T-helper 1 cell treated with Interleukin-12 subunit alpha and Interleukin-12 subunit beta and Interleukin-4 antibody, amounts not matched to agents 30 μg/mL and 1 μg/mL, for 36 hours (primary cell): Measurements from ENCODE around the gene MLLT1.

Source experiments
- H3K27ac Mint-ChIP-seq: one replicate; pipeline ENCODE4 v1.8.0; 2021; ENCODE audit warnings: mild to moderate bottlenecking, mixed read lengths
- H3K27me3 Mint-ChIP-seq: one replicate; pipeline ENCODE4 v1.8.0; 2021; ENCODE audit warnings: low read depth, mixed read lengths
- H3K36me3 Mint-ChIP-seq: one replicate; pipeline ENCODE4 v1.8.0; 2021; ENCODE audit warnings: low read depth, mixed read lengths
- H3K4me1 Mint-ChIP-seq: one replicate; pipeline ENCODE4 v1.8.0; 2021; ENCODE audit warnings: low read depth, mixed read lengths
- H3K4me3 Mint-ChIP-seq: one replicate; pipeline ENCODE4 v1.8.0; 2021; ENCODE audit warnings: mild to moderate bottlenecking, moderate library complexity, mixed read lengths
- H3K9me3 Mint-ChIP-seq: one replicate; pipeline ENCODE4 v1.8.0; 2021; ENCODE audit warnings: mixed read lengths

MLLT1 gene

DNA sequence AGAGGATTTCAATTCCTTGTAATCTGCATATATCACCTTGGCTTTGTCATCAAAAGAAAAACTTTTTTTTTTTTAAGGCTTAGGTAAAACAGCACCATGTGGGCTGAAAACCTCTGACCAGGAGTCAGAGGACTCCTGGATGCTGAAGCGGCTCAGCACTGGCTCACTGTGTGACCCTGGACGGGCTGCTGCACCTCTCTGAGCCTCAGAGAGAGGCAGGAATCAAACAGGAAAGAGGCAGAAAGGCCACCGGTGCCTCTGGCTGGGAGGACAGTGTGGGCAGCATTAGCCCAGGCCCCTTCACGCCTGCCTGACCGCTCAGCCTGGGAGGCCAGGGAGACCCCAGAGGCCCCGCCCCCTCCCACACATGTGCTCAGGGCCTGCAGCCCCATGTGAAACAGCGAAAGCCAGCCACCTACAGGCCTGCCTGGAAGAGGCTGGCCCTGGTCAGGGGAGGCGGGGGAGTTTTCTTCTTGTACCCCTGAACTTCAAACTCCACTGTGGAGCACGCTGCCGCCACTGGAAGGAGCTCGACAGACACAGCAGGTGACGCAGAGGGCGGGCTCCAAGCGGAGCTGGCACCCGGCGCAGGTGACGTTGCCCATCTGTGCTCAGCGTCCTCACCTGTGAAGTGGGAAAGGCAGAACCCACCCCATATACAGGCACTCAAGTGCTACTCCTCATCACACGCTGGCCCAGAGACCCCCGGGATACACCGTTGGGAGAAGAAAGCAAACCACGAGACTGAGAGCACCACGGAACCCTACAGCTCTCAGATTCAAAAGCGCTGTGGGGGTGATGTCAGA is 39.7 kb downstream of the MLLT1 start:
- Mint-ChIP-seq H3K4me1 (peaks cover 16% of the 10 kb centered on the region), H3K36me3 (peaks cover 1% of the 10 kb centered on the region), H3K9me3 (no peaks in the 10 kb centered on the region), H3K4me3 (no peak overlapping the region), H3K27ac (no peak overlapping the region), H3K27me3 (no peaks in the 10 kb centered on the region)

DNA sequence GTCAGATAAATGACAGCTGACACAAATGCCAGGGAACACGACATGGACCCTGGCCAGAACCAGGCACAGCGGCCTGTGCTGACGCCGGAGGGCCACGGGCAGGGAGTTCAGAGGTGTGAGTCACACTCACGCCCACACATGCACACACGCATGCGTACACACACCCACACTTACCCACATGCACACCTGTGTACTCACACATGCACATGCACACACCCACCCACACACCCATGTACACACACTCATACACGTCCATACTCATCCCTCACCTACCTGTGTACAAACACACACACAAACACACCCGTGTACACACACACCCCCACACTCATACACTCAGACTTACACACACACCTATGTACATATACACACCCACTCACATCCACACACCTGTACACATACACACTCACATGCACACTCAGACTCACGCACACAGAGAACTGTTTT is 40.4 kb downstream of the MLLT1 start:
- H3K4me1 Mint-ChIP-seq: peaks cover 13% of the 10 kb centered on the region

DNA sequence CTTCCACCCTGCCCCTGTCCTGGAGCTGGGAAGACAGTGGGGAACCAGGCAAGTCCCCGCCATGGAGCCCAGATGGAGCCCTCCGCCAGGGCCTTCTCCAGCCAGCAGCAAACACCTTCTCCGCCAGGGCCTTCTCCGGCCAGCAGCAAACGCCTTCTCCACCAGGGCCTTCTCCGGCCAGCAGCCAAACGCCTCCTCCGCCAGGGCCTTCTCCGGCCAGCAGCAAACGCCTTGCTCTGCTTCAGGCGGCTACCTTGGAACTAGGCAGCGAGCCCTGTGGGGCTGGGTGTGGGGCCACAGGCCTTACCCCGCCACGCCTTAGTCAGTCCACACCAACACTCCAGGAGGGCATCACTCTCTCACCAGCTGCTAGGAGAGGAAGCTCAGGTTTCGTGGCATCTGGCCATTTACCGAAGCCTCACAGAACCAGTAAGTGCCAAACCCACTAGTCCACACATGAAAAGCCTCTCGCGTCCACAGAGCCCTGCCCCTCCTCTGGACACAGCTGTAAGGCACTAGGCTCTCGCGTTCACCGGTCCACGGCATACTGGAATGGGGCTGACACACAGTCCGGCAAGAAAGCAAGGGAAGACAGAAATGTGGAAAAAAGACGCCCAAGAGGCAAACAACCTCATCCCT is 41.0 kb downstream of the MLLT1 start:
- Mint-ChIP-seq H3K4me3 (no peak overlapping the region), H3K4me1 (peaks cover 8% of the 10 kb centered on the region)

More for the DNA sequence above, 40.4 kb downstream of the MLLT1 start:
- Mint-ChIP-seq H3K27ac (peak overlapping the region; percentile 0), H3K27me3 (no peaks in the 10 kb centered on the region), H3K4me3 (no peak overlapping the region), H3K36me3 (peaks cover 1% of the 10 kb centered on the region), H3K9me3 (no peaks in the 10 kb centered on the region)

GRCh38 chr19:6238256-6238642 is 41.5 kb downstream of the MLLT1 start:
- Mint-ChIP-seq H3K4me1 (peaks cover 5% of the 10 kb centered on the region), H3K36me3 (no peaks in the 10 kb centered on the region), H3K4me3 (no peak overlapping the region), H3K9me3 (no peaks in the 10 kb centered on the region), H3K27ac (no peak overlapping the region), H3K27me3 (no peaks in the 10 kb centered on the region)

More for the DNA sequence above, 41.0 kb downstream of the MLLT1 start:
- H3K27me3 Mint-ChIP-seq: no peaks in the 10 kb centered on the region
- H3K27ac Mint-ChIP-seq: no peak overlapping the region
- no peaks in the 10 kb centered on the region for H3K9me3 Mint-ChIP-seq
- H3K36me3 Mint-ChIP-seq: no peaks in the 10 kb centered on the region

DNA sequence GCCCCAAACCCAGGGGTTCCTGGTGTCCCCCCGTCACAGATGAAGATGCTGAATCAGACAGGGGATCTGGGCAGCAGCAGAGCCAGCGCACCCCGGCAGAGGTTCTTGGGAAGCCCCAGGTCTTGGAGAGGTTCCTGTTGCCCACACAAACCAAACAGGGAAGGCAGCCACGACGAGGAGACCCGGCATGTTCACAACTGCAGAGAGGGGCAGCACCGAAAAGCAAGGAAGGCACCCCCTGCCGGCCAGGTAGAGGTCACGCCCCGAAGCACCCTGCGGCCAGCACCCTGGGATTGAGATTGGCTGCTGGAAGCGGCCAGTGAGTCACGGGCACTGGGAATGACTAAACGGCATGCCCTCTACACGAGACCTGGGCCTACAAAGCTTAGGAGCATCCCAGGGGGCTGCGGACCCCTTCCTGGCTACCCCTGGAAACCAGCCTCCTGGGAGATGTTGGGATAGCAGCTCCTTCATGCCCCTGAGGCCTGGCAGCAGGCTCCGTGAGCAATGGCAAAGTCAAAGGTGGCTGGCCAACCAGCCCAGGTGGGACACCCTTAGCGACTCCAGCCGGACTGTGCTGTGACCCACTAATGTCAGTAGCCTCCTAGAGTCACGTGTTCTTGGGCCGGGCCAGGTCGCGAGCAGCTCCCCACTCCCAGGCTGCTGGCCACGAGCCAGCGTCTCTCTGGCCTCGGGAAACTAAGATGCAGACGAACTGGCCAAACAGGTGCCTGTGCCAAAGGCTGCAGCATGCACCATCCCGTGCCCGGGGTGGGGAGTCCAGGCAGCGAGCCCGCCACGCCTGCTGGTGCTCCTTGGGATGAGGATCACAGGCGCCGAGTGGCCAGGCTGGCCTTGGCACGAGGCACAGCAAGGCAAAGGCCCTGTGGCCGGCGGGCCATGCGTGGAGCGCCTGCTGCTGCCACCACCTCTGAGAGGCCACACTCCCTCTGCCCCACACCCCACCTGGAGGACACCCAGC is 43.2 kb downstream of the MLLT1 start:
- Mint-ChIP-seq H3K9me3 (no peaks in the 10 kb centered on the region), H3K36me3 (no peaks in the 10 kb centered on the region), H3K27me3 (no peaks in the 10 kb centered on the region), H3K4me3 (no peak overlapping the region), H3K27ac (no peak overlapping the region), H3K4me1 (peaks cover 5% of the 10 kb centered on the region)

DNA sequence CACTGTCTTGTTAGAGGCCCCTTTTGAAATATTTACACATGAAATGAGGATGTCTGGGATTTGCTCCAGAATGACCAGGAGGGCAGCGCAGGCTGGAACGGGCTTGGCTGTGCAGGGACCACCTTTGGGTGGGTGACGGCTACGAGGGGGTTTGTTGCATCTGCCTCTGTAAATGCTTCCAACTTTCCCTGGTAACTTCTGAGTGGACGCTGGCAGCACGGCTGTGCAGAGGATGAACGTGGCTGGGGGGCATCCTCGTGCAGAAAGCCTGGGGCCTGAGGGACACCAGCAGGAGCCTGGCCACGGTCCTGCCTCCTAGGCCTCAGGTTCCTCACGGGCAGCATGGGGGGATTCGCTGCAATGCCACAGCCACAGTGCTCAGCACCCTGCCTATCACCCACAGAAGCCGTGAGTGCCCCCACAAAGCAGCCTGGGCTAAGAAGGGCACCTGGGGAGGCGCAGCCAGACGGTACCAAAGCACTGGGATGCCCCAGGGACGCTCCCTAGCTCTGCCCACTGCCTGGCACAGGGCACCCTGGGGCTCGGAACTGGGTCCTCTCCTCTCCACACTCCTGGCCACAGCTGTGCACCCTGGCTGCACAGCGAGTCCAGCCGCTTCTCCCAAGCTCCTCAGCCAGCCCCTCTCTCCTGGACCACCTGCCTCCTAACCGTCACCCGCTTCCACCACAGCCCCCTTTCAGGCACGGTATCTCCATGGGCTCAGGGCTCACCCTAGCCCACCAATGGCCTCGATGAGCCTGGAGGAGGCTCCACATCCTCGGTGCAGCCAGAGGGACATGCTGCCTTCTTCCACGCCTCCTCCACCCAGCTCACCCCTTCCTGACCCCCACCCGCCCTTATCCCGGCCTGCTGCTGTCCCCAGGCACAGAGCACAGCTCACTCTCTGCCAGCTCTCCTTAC is 44.5 kb downstream of the MLLT1 start:
- H3K27me3 Mint-ChIP-seq: no peaks in the 10 kb centered on the region
- no peaks in the 10 kb centered on the region for H3K36me3 Mint-ChIP-seq
- no peaks in the 10 kb centered on the region for H3K9me3 Mint-ChIP-seq
- no peak overlapping the region for H3K4me3 Mint-ChIP-seq
- no peak overlapping the region for H3K27ac Mint-ChIP-seq
- H3K4me1 Mint-ChIP-seq: peaks cover 10% of the 10 kb centered on the region

DNA sequence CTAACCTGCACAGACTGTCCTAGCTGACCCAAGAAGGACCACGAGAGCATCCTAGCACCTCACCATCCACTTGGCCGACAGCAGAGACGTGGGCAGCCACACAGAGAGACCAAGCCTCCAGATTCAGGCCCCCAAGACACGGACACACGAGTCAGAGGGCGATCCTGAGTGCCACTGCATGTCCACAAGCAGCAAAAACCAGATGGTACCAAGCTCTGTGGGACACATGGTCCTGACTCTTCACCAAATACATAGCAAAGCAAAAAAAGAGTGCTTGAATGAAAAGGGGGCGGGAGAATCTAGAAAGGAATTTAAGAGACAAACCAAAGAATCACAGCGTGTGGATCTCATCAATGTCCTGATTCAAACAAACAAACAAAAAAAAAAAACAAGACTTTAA is 45.2 kb downstream of the MLLT1 start:
- Mint-ChIP-seq H3K27me3 (no peaks in the 10 kb centered on the region), H3K27ac (no peak overlapping the region), H3K4me3 (no peak overlapping the region), H3K9me3 (no peaks in the 10 kb centered on the region), H3K36me3 (peaks cover 1% of the 10 kb centered on the region), H3K4me1 (peaks cover 9% of the 10 kb centered on the region)

GRCh38 chr19:6233827-6234511 is 45.8 kb downstream of the MLLT1 start:
- Mint-ChIP-seq H3K9me3 (no peaks in the 10 kb centered on the region), H3K27me3 (no peaks in the 10 kb centered on the region), H3K4me1 (peaks cover 8% of the 10 kb centered on the region), H3K36me3 (peaks cover 3% of the 10 kb centered on the region), H3K4me3 (no peak overlapping the region), H3K27ac (no peak overlapping the region)

DNA sequence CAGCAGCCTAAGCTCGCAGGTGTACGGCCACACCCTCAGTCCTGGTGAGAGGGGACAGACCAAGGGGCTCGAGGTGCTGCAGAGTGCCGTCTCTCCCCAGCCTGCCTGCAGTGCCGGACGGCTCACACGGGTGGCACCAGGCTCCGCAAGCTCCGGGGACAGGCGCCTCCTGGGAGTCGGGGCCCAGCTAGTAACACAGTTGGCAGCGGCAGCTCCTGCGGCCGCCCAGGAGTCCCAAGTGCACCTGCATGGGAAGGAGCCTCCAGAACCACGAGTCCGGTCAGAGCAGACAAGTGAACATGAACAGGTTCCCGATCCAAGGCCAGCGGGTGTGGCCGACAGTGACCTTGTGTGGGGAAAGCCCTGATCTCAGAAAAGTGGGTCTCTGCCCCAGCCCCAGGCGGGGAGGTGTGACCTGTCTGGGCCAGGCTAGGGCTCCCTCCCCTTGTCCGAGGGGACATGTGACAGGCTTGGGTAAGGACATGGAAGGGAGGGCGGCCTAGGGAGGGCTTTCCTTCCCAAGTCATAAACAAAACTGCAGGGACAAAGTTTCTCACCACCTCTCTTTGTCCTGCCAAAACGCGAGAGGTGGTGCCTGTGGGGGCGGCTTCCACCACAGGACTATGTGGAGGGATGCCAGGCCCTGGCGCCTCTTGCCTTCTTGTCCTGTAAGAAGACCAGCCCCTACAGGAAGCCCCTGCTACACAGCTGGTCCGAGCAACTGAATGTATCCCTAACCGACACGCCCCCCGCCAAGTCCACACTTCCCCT is 46.5 kb downstream of the MLLT1 start:
- Mint-ChIP-seq H3K4me1 (peaks cover 7% of the 10 kb centered on the region), H3K27ac (no peak overlapping the region), H3K27me3 (no peaks in the 10 kb centered on the region), H3K4me3 (no peak overlapping the region), H3K36me3 (peaks cover 3% of the 10 kb centered on the region), H3K9me3 (no peaks in the 10 kb centered on the region)

DNA sequence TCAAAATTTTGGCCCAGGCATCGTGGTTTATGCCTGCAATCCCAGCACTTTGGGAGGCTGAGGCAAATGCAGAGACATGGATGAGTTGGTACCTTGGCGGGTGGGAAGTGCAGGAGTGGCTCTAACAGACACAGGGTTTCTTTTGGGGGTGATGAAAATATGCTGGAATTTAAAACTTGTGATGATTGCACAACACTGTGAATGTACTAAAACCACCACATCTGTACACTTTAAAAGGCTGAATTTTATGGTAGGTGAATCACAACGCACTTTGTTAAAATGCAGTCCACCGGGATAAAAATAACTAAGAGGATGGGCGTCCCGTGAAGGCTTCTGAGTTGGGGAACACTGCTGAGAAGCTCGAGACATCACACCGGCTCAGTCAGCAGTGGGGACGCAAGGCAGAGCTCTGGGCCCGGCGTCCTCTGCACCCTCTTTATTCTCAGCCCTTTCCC is 47.1 kb downstream of the MLLT1 start:
- Mint-ChIP-seq H3K36me3 (peaks cover 3% of the 10 kb centered on the region), H3K4me3 (no peak overlapping the region), H3K4me1 (peaks cover 5% of the 10 kb centered on the region)

GRCh38 chr19:6230991-6231448 is 48.8 kb downstream of the MLLT1 start:
- H3K36me3 Mint-ChIP-seq: peaks cover 3% of the 10 kb centered on the region
- no peaks in the 10 kb centered on the region for H3K27me3 Mint-ChIP-seq
- H3K9me3 Mint-ChIP-seq: no peaks in the 10 kb centered on the region
- no peak overlapping the region for H3K27ac Mint-ChIP-seq
- H3K4me1 Mint-ChIP-seq: peaks cover 5% of the 10 kb centered on the region
- H3K4me3 Mint-ChIP-seq: no peak overlapping the region

More for the DNA sequence above, 47.1 kb downstream of the MLLT1 start:
- Mint-ChIP-seq H3K27ac (no peak overlapping the region), H3K9me3 (no peaks in the 10 kb centered on the region), H3K27me3 (no peaks in the 10 kb centered on the region)

- Mint-ChIP-seq H3K27me3 (no peaks in the 10 kb centered on the region), H3K4me3 (no peak overlapping the region), H3K27ac (no peak overlapping the region), H3K9me3 (no peaks in the 10 kb centered on the region), H3K4me1 (peaks cover 5% of the 10 kb centered on the region), H3K36me3 (peaks cover 5% of the 10 kb centered on the region)
These were observed 49.6 kb downstream of the MLLT1 start for GRCh38 chr19:6229951-6230712.
